ENCODE data around the gene DEFB132. TPM values are rescaled to one million over a fixed set of nuclear protein-coding genes. Genes with fewer than 3 reads are reported as not detected.

The DEFB132 gene
- polyA plus RNA-seq, 3 donors: not detected

DNA sequence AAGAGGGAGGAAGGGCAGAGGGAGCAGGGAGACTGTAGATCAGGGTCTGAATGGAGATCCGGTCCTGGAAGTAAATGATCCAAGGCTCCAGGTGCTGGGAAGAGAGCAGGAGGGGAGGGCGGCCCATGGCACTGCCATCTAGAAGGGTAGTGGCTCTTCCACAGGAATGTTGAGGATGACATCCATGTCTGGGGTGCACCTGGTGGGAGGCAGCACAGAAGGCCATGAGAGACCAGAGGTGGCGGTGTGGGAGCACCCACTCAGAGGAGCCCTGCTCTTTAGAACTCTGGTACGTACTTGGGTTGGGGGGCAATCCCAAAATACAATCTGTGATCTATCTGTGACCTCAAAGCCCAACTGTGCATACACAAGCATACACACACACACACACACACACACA lies 13.5 kb downstream of the DEFB132 start:
- Mint-ChIP-seq H3K27me3 (ENCODE audit: low read depth in 3 of 3) (peaks cover 8 to 10% (median 8%) of the 10 kb centered on the region in 3 donors), H3K4me1 (peaks cover 8% of the 10 kb centered on the region), H3K36me3 (peaks cover 1 to 6% of the 10 kb centered on the region in 2 donors), H3K4me3 (no peak overlapping the region), H3K9me3 (peaks cover 0 to 2% (median 0%) of the 10 kb centered on the region in 7 donors), H3K27ac (no peak overlapping the region)
- H3K9me3 ChIP-seq (replicated peaks in 1 of 2; ENCODE audit: control insufficient read depth in 1 of 2, insufficient read depth in 1 of 2, low read length in 2 of 2): no peaks in the 10 kb centered on the region
- no peaks in the 10 kb centered on the region for H3K36me3 ChIP-seq (replicated peaks in 1 of 2; ENCODE audit: control insufficient read depth in 1 of 2, insufficient read depth in 2 of 2, low read length in 2 of 2)
- TF ChIP-seq, protein P1, sequence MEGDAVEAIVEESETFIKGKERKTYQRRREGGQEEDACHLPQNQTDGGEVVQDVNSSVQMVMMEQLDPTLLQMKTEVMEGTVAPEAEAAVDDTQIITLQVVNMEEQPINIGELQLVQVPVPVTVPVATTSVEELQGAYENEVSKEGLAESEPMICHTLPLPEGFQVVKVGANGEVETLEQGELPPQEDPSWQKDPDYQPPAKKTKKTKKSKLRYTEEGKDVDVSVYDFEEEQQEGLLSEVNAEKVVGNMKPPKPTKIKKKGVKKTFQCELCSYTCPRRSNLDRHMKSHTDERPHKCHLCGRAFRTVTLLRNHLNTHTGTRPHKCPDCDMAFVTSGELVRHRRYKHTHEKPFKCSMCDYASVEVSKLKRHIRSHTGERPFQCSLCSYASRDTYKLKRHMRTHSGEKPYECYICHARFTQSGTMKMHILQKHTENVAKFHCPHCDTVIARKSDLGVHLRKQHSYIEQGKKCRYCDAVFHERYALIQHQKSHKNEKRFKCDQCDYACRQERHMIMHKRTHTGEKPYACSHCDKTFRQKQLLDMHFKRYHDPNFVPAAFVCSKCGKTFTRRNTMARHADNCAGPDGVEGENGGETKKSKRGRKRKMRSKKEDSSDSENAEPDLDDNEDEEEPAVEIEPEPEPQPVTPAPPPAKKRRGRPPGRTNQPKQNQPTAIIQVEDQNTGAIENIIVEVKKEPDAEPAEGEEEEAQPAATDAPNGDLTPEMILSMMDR (IDR thresholded peaks at IDR 0.05): no peak
- H3K4me2 ChIP-seq (replicated peaks; ENCODE audit: extremely low read depth, low read length, poor library complexity, severe bottlenecking): no peak overlapping the region
- intact Hi-C loops (cut with micrococcal nuclease): no loop called here
- no peaks in the 10 kb centered on the region for H4K20me1 ChIP-seq (ENCODE audit: insufficient read depth, low read length)
- H3K79me2 ChIP-seq (ENCODE audit: insufficient read depth, low read length): no peaks in the 10 kb centered on the region
- peaks cover 6% of the 10 kb centered on the region in 2 donors for H3K4me1 ChIP-seq (ENCODE audit: control insufficient read depth in 1 of 2, insufficient read depth in 2 of 2, low read length in 2 of 2)
- WGBS (ENCODE audit: insufficient coverage): 96% methylated on average over 3 of the region's 4 CpGs
- H3K4me3 ChIP-seq (replicated peaks in 1 of 3; ENCODE audit: low read depth in 2 of 3, low read length in 3 of 3): no peak overlapping the region
- H3K27ac ChIP-seq (ENCODE audit: low read depth in 1 of 2, low read length in 2 of 2): no peak overlapping the region
- no peak for DNase-seq
- H2AFZ ChIP-seq (ENCODE audit: insufficient read depth, low read depth, low read length, poor library complexity, severe bottlenecking): no peak overlapping the region
- peaks cover 0 to 4% of the 10 kb centered on the region in 2 donors for H3K27me3 ChIP-seq (ENCODE audit: control insufficient read depth in 2 of 2, insufficient read depth in 2 of 2, low read length in 2 of 2)
- H3K9ac ChIP-seq (ENCODE audit: insufficient read depth, low read length, poor library complexity, severe bottlenecking): no peak overlapping the region

DNA sequence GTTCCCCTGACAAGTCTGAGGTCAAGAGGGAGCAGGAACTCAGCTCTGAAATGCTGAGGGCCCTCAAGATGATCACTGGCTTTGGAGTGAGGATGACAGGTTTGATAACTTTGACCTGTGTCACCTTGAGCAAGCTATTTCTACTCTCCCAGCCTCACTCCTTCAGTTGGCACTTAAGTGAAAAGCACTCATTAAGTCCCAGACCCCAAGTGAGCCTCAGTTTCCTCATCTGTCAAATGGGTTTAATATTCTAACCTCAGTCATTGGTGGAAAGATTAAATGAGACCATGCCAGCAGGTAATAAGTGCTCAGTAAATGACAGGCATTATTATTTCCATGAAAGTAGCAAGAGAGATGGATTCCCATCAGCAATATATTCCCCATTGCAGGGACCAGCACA lies 14.0 kb downstream of the DEFB132 start:
- Histone ChIP-seq H2AFZ (ENCODE audit: insufficient read depth, low read depth, low read length, poor library complexity, severe bottlenecking) (no peak overlapping the region), H3K9ac (ENCODE audit: insufficient read depth, low read length, poor library complexity, severe bottlenecking) (no peak overlapping the region), H3K36me3 (replicated peaks in 1 of 2; ENCODE audit: control insufficient read depth in 1 of 2, insufficient read depth in 2 of 2, low read length in 2 of 2) (peaks cover 1 to 2% of the 10 kb centered on the region in 2 donors), H3K27ac (ENCODE audit: low read depth in 1 of 2, low read length in 2 of 2) (no peak overlapping the region), H3K27me3 (ENCODE audit: control insufficient read depth in 2 of 2, insufficient read depth in 2 of 2, low read length in 2 of 2) (no peaks in the 10 kb centered on the region), H3K4me1 (ENCODE audit: control insufficient read depth in 1 of 2, insufficient read depth in 2 of 2, low read length in 2 of 2) (peaks cover 4 to 5% of the 10 kb centered on the region in 2 donors), H3K9me3 (replicated peaks in 1 of 2; ENCODE audit: control insufficient read depth in 1 of 2, insufficient read depth in 1 of 2, low read length in 2 of 2) (no peaks in the 10 kb centered on the region), H3K79me2 (ENCODE audit: insufficient read depth, low read length) (no peaks in the 10 kb centered on the region), H4K20me1 (ENCODE audit: insufficient read depth, low read length) (no peaks in the 10 kb centered on the region), H3K4me3 (replicated peaks in 1 of 3; ENCODE audit: low read depth in 2 of 3, low read length in 3 of 3) (no peak overlapping the region), H3K4me2 (replicated peaks; ENCODE audit: extremely low read depth, low read length, poor library complexity, severe bottlenecking) (no peak overlapping the region)
- no peak overlapping the region for H3K27ac Mint-ChIP-seq
- peaks cover 4 to 5% (median 4%) of the 10 kb centered on the region in 3 donors for H3K27me3 Mint-ChIP-seq (ENCODE audit: low read depth in 3 of 3)
- TF ChIP-seq, protein P1 (IDR thresholded peaks at IDR 0.05): no peak
- peaks cover 0 to 2% (median 0%) of the 10 kb centered on the region in 7 donors for H3K9me3 Mint-ChIP-seq
- peaks cover 7% of the 10 kb centered on the region for H3K4me1 Mint-ChIP-seq
- no peak for DNase-seq
- no peak overlapping the region for H3K4me3 Mint-ChIP-seq
- intact Hi-C loops (cut with micrococcal nuclease): no loop called here
- H3K36me3 Mint-ChIP-seq: peaks cover 6 to 11% of the 10 kb centered on the region in 2 donors
